ENCODE data around the gene S100A10. TPM values are rescaled to one million over a fixed set of nuclear protein-coding genes. Genes with fewer than 3 reads are reported as not detected.

The S100A10 gene
- total and polyA plus RNA-seq, 2 donors from 2014 or later: 467 to 500 TPM

DNA sequence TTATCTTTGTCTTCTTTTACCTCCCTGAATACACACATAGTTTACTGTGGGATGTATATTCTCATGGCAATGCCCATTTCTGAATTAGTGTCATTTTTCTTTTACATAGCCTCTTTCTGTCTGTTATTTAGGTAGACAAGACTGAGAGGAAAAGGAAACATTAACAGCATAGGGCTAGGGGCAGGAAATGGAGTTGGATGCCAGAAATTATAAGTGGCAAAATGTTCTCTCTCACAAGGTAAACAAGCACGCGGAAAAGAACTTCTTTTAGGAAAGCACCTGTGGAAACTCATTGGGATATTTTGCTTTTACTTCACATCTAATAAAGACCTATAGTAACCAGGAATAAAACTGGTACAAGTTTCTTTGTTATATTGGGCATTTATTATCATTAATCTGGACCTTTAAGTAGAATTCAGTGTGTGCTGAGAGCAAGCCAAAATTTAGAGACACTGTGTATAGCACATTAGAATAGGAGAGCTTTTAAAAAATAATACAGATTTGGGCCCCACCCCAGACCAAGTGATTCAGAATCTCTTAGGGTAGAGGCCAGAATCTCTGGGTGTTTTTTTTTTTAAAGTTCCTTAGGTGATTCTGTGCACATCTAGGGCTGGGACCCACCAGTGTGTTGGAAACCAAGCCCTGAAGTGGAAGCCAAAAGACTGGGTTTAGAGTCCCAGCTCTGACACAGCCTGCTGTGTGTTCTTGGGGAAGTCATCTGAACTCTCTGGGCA lies 32.7 kb downstream of the S100A10 start:
- Histone ChIP-seq H3K4me1 (ENCODE audit: control insufficient read depth in 2 of 3, insufficient read depth in 2 of 3, low read depth in 1 of 3, low read length in 3 of 3) (peaks cover 0 to 17% (median 0%) of the 10 kb centered on the region in 3 donors), H3K27ac (ENCODE audit: low read depth in 2 of 2, low read length in 2 of 2) (peak overlapping the region; percentile 14 to 29), H3K9ac (ENCODE audit: low read length in 3 of 3) (peak overlapping the region in 1 of 3 donors; percentile 8), H3K27me3 (ENCODE audit: control insufficient read depth, insufficient read depth, low read length) (no peaks in the 10 kb centered on the region), H3K36me3 (ENCODE audit: control insufficient read depth in 2 of 3, insufficient read depth in 3 of 3, low read length in 3 of 3) (no peaks in the 10 kb centered on the region), H3K9me3 (ENCODE audit: control insufficient read depth in 2 of 3, insufficient read depth in 1 of 3, low read length in 3 of 3) (no peaks in the 10 kb centered on the region), H3K4me3 (ENCODE audit: low read length in 3 of 3) (no peak overlapping the region)
- TF ChIP-seq, protein P1, sequence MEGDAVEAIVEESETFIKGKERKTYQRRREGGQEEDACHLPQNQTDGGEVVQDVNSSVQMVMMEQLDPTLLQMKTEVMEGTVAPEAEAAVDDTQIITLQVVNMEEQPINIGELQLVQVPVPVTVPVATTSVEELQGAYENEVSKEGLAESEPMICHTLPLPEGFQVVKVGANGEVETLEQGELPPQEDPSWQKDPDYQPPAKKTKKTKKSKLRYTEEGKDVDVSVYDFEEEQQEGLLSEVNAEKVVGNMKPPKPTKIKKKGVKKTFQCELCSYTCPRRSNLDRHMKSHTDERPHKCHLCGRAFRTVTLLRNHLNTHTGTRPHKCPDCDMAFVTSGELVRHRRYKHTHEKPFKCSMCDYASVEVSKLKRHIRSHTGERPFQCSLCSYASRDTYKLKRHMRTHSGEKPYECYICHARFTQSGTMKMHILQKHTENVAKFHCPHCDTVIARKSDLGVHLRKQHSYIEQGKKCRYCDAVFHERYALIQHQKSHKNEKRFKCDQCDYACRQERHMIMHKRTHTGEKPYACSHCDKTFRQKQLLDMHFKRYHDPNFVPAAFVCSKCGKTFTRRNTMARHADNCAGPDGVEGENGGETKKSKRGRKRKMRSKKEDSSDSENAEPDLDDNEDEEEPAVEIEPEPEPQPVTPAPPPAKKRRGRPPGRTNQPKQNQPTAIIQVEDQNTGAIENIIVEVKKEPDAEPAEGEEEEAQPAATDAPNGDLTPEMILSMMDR (IDR thresholded peaks at IDR 0.05; ENCODE audit: borderline replicate concordance, extremely low read depth, insufficient read depth): no peak
- FAIRE-seq (no peak), DNase-seq (no peak)
- intact Hi-C loops (cut with DNase I): no loop called here

DNA sequence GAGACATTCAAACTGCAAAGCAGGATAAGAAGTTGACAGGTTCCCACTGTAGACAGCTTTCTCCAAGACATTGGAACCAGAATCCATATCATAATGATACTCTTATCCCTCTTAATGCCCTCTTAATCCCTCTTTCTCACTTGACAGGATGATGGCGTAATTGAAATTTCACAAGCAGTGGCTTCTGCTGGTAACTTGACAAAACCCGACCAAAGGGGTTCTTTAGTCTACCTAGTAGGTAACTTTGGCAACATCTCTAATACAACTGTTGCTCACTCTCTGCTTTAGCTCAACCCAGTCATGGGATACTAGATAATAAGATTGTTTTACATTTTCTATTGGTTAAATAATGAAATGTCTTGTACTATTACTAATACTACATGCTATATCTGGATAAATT lies 34.7 kb downstream of the S100A10 start:
- Histone ChIP-seq H3K36me3 (ENCODE audit: control insufficient read depth in 2 of 3, insufficient read depth in 3 of 3, low read length in 3 of 3) (no peaks in the 10 kb centered on the region), H3K9ac (ENCODE audit: low read length in 3 of 3) (no peak overlapping the region), H3K4me1 (ENCODE audit: control insufficient read depth in 2 of 3, insufficient read depth in 2 of 3, low read depth in 1 of 3, low read length in 3 of 3) (peaks cover 0 to 17% (median 0%) of the 10 kb centered on the region in 3 donors), H3K4me3 (ENCODE audit: low read length in 3 of 3) (no peak overlapping the region), H3K9me3 (ENCODE audit: control insufficient read depth in 2 of 3, insufficient read depth in 1 of 3, low read length in 3 of 3) (no peaks in the 10 kb centered on the region), H3K27me3 (ENCODE audit: control insufficient read depth, insufficient read depth, low read length) (no peaks in the 10 kb centered on the region), H3K27ac (ENCODE audit: low read depth in 2 of 2, low read length in 2 of 2) (no peak overlapping the region)
- TF ChIP-seq, protein P1 (IDR thresholded peaks at IDR 0.05; ENCODE audit: borderline replicate concordance, extremely low read depth, insufficient read depth): no peak
- no peak for DNase-seq
- FAIRE-seq: no peak
- intact Hi-C loops (cut with DNase I): no loop called here

DNA sequence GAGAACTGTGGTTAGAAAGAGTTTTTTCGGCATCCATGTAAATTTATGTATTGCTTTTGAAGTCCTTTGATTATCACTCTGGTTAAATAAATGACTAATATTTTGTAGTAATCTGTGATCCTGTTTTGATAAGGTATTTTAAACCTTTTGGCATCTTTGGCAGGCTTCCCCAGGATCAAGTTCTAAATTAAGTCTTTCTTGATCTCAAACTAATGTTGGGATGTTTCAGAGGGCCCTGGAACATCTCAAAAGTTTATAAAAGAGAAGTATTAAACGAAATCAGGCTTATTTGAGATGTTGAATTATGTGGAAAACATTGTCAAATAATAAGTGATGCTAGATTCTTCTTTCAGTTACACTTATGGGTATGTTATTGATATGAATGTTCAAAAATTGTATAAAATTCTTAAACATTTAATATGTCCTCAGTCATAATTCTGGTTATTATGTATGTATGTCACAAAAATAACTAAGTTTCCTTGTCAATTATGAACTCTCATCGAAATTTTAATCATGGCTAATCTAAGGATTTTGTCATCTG lies 36.6 kb downstream of the S100A10 start:
- FAIRE-seq: no peak
- no peak overlapping the region for H3K4me3 ChIP-seq (ENCODE audit: low read length in 3 of 3)

More for the DNA sequence above, 36.6 kb downstream of the S100A10 start:
- Histone ChIP-seq H3K27ac (ENCODE audit: low read depth in 2 of 2, low read length in 2 of 2) (no peak overlapping the region), H3K9me3 (ENCODE audit: control insufficient read depth in 2 of 3, insufficient read depth in 1 of 3, low read length in 3 of 3) (no peaks in the 10 kb centered on the region), H3K4me1 (ENCODE audit: control insufficient read depth in 2 of 3, insufficient read depth in 2 of 3, low read depth in 1 of 3, low read length in 3 of 3) (peaks cover 0 to 10% (median 0%) of the 10 kb centered on the region in 3 donors), H3K9ac (ENCODE audit: low read length in 3 of 3) (no peak overlapping the region), H3K36me3 (ENCODE audit: control insufficient read depth in 2 of 3, insufficient read depth in 3 of 3, low read length in 3 of 3) (no peaks in the 10 kb centered on the region), H3K27me3 (ENCODE audit: control insufficient read depth, insufficient read depth, low read length) (no peaks in the 10 kb centered on the region)
- TF ChIP-seq, protein P1 (IDR thresholded peaks at IDR 0.05; ENCODE audit: borderline replicate concordance, extremely low read depth, insufficient read depth): no peak
- no peak for DNase-seq
- intact Hi-C loops (cut with DNase I): no loop called here

Measured in kidney (tissue), 14 donors.